Measurements from ENCODE around the gene PDCD4.

Gene PDCD4

GRCh38 chr10:110859206-110859972 is 12.3 kb upstream of the PDCD4 start:
- no peak for DNase-seq (ENCODE audit: extremely low spot score)
- TF ChIP-seq, protein P1, sequence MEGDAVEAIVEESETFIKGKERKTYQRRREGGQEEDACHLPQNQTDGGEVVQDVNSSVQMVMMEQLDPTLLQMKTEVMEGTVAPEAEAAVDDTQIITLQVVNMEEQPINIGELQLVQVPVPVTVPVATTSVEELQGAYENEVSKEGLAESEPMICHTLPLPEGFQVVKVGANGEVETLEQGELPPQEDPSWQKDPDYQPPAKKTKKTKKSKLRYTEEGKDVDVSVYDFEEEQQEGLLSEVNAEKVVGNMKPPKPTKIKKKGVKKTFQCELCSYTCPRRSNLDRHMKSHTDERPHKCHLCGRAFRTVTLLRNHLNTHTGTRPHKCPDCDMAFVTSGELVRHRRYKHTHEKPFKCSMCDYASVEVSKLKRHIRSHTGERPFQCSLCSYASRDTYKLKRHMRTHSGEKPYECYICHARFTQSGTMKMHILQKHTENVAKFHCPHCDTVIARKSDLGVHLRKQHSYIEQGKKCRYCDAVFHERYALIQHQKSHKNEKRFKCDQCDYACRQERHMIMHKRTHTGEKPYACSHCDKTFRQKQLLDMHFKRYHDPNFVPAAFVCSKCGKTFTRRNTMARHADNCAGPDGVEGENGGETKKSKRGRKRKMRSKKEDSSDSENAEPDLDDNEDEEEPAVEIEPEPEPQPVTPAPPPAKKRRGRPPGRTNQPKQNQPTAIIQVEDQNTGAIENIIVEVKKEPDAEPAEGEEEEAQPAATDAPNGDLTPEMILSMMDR (IDR thresholded peaks at IDR 0.05; ENCODE audit: control extremely low read depth, extremely low read depth, low read depth, missing control alignments) = no peak
- ChIA-PET POLR2A (interaction anchor here (1.5 to 3.3 kb wide), 3 partner anchors 12 to 60 kb away, joined by 4 to 20 read pairs (median 8); partner anchors contain the start of genes BBIP1, PDCD4 and SHOC2), CTCF (interaction anchor here (0.9 to 6.8 kb wide), 10 partner anchors 8 to 57 kb away, joined by 3 to 58 read pairs (median 6); no protein-coding TSS in a partner anchor)

GRCh38 chr10:110859973-110860376 is 11.8 kb upstream of the PDCD4 start:
- TF ChIP-seq, protein P1 (IDR thresholded peaks at IDR 0.05; ENCODE audit: control extremely low read depth, extremely low read depth, low read depth, missing control alignments) = no peak
- ChIA-PET POLR2A (interaction anchor here (1.5 to 3.3 kb wide), 3 partner anchors 11 to 59 kb away, joined by 4 to 20 read pairs (median 8); partner anchors contain the start of genes BBIP1, PDCD4 and SHOC2), CTCF (interaction anchor here (0.9 to 6.8 kb wide), 7 partner anchors 10 to 57 kb away, joined by 3 to 58 read pairs (median 3); no protein-coding TSS in a partner anchor)
- DNase-seq (ENCODE audit: extremely low spot score) = no peak

DNA sequence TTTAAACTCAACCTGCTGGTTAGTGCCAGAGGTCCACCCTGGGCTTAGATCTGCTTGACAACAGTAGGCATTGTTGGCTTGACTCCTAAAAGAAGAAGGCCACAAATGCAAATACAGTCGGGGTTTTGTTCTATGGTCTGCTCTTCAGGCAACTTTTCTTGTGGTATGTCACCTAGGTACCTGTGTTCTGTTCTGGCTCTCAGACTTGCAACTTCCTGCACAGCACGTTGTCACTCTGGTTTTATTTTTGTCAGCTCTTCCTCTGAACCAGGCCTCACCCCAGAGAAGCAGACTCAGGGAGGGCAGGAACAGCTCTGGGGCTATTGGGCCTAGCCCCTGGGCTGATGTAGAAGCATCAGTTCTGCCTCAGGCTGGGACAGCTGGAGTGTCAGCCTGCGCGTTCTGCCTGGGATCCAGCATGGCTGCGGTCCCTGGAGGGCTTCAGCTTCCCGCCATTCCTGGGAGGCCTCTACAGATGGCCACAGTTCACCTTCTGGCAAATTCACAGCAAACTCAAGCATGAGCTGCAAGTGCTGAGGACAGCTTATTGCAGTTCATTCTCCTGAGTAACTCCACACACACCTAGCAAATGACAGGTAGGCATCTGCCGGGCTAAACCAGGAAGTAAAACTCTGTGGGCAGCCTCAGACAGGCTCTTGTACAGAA is 11.0 kb upstream of the PDCD4 start:
- CTCF ChIA-PET = interaction anchor here (0.9 to 6.8 kb wide), 7 partner anchors 8 to 58 kb away, joined by 3 to 58 read pairs (median 3); no protein-coding TSS in a partner anchor
- TF ChIP-seq, protein P1 (IDR thresholded peaks at IDR 0.05; ENCODE audit: control extremely low read depth, extremely low read depth, low read depth, missing control alignments) = no peak
- no peak for DNase-seq (ENCODE audit: extremely low spot score)
- POLR2A ChIA-PET = interaction anchor here (1.5 to 1.7 kb wide), 2 partner anchors 11 to 59 kb away, joined by 4 to 5 read pairs; partner anchors contain the start of genes BBIP1, PDCD4 and SHOC2

- TF ChIP-seq, protein P1 (IDR thresholded peaks at IDR 0.05; ENCODE audit: control extremely low read depth, extremely low read depth, low read depth, missing control alignments) = no peak
- POLR2A ChIA-PET = interaction anchor here (1.7 kb wide), 1 partner anchor 10 kb away, joined by 5 read pairs; the partner anchor contains the start of gene PDCD4
- CTCF ChIA-PET = interaction anchor here (0.9 to 6.8 kb wide), 6 partner anchors 9 to 115 kb away, joined by 3 to 58 read pairs (median 6); no protein-coding TSS in a partner anchor
- no peak for DNase-seq (ENCODE audit: extremely low spot score)
These were observed 10.3 kb upstream of the PDCD4 start for GRCh38 chr10:110861476-110861875.

- TF ChIP-seq, protein P1 (IDR thresholded peaks at IDR 0.05; ENCODE audit: control extremely low read depth, extremely low read depth, low read depth, missing control alignments) = no peak
- ChIA-PET CTCF (interaction anchor here (0.9 to 6.8 kb wide), 5 partner anchors 9 to 116 kb away, joined by 3 to 58 read pairs (median 5); no protein-coding TSS in a partner anchor), POLR2A (interaction anchor here (1.7 kb wide), 1 partner anchor 9 kb away, joined by 5 read pairs; the partner anchor contains the start of gene PDCD4)
- DNase-seq (ENCODE audit: extremely low spot score) = no peak
These were observed 9.6 kb upstream of the PDCD4 start for GRCh38 chr10:110861930-110862649.
